ENCODE data around the gene CFTR.

Gene CFTR

DNA sequence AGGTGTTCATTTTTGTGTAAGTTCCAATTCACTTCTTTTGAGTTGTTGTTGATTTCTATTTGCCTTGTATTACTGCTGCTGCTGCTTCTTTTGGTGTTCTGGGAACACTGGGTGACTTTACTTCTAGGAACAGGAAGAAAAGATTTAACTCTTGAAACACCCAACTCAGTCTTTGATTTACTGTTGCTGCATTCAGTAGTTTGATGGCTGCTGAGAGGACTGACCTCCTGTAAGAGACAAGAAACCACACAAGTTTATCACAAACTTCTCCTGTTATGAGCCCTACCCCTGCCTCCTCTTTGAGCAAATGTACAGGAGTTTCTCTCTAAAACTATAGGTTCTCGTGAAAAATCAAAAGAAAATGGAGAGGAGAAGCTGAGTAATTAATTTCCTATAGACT lies 231.7 kb downstream of the CFTR start:
- no peak for DNase-seq
- no peaks in the 10 kb centered on the region for H3K9me3 ChIP-seq
- no peak overlapping the region for H3K4me3 ChIP-seq
- TF ChIP-seq, protein P1, sequence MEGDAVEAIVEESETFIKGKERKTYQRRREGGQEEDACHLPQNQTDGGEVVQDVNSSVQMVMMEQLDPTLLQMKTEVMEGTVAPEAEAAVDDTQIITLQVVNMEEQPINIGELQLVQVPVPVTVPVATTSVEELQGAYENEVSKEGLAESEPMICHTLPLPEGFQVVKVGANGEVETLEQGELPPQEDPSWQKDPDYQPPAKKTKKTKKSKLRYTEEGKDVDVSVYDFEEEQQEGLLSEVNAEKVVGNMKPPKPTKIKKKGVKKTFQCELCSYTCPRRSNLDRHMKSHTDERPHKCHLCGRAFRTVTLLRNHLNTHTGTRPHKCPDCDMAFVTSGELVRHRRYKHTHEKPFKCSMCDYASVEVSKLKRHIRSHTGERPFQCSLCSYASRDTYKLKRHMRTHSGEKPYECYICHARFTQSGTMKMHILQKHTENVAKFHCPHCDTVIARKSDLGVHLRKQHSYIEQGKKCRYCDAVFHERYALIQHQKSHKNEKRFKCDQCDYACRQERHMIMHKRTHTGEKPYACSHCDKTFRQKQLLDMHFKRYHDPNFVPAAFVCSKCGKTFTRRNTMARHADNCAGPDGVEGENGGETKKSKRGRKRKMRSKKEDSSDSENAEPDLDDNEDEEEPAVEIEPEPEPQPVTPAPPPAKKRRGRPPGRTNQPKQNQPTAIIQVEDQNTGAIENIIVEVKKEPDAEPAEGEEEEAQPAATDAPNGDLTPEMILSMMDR (IDR thresholded peaks at IDR 0.05): no peak
- intact Hi-C loops (cut with DNase I; ENCODE audit: low total_unique reads): no loop called here
- H3K36me3 ChIP-seq: peaks cover 0 to 5% (median 0%) of the 10 kb centered on the region in 3 donors
- no peak overlapping the region for H3K27ac ChIP-seq
- H3K27me3 ChIP-seq: no peaks in the 10 kb centered on the region
- no peaks in the 10 kb centered on the region for H3K4me1 ChIP-seq

DNA sequence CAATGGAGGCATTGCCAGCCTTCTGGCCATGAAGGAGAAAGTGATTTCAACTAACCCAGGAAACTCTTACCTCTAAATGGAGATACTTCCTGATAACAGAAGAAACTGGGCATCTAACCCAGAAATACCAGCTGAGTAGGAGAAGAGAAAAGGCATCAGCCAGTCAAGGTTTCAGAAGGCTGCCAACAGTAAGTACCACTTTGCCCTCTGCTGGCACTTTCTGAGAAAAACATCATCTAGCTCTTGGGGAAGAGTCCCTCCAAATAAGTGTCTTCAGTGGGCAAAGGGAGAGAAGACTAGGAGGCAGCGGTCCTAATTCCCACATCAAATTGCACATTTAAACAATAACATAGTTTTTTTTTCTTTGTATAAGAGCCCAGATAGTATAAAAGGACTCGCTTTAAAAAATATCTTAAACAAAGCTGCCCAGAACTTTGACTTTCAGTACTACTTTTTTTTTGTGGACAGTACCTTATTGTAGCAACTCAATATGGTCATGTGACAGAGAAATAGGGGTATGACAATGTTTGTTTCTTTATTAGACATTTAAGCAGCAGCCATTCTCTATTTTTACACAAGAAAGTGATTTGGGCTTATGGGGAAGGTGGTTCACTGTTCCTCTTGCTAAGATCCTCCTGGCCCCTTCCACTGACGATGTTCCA lies 236.1 kb downstream of the CFTR start:
- no peak for DNase-seq
- intact Hi-C loops (cut with DNase I; ENCODE audit: low total_unique reads): loop anchor here (5.0 kb wide), 2 partner anchors 259 to 314 kb away; no protein-coding TSS in a partner anchor
- TF ChIP-seq, protein P1 (IDR thresholded peaks at IDR 0.05): peak; percentile 38 to 40

DNA sequence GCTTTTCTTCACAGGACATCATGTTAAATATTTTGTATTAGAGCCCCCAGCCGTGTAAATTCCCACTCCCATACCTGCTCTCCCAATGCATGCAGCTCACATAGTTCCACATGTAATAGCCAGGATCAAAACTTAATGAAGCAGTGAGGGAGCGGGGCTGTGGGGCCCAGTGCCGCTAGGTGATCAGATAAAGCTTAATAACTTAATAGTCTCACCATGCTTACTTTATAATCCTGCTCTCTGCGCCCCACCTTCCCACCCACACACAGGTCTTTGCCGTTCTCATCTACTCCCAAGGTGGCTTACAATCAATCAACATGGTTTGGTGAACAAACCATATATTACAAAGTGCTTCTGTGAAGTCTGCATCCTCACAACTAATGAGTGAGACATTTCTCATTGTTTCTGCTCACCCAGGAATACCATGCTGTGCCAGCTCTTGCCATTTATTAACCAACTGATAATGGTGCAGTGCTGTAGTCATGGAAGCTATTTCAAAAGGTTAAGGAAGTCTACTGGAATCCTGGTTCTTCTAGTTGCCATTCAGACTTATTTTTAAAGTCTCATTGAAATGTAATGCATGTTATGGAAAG lies 237.0 kb downstream of the CFTR start:
- TF ChIP-seq, protein P1 (IDR thresholded peaks at IDR 0.05): no peak
- H3K9me3 ChIP-seq: no peaks in the 10 kb centered on the region
- H3K27ac ChIP-seq: no peak overlapping the region
- intact Hi-C loops (cut with DNase I; ENCODE audit: low total_unique reads): loop anchor here (5.0 kb wide), 2 partner anchors 260 to 315 kb away; no protein-coding TSS in a partner anchor
- H3K4me1 ChIP-seq: no peaks in the 10 kb centered on the region
- H3K27me3 ChIP-seq: no peaks in the 10 kb centered on the region
- no peak for DNase-seq
- peaks cover 4 to 23% (median 5%) of the 10 kb centered on the region in 3 donors for H3K36me3 ChIP-seq
- no peak overlapping the region for H3K4me3 ChIP-seq

More for the DNA sequence above, 236.1 kb downstream of the CFTR start:
- peaks cover 5 to 23% (median 9%) of the 10 kb centered on the region in 3 donors for H3K36me3 ChIP-seq
- H3K27me3 ChIP-seq: no peaks in the 10 kb centered on the region
- H3K27ac ChIP-seq: no peak overlapping the region
- no peak overlapping the region for H3K4me3 ChIP-seq
- H3K9me3 ChIP-seq: no peaks in the 10 kb centered on the region
- no peaks in the 10 kb centered on the region for H3K4me1 ChIP-seq

DNA sequence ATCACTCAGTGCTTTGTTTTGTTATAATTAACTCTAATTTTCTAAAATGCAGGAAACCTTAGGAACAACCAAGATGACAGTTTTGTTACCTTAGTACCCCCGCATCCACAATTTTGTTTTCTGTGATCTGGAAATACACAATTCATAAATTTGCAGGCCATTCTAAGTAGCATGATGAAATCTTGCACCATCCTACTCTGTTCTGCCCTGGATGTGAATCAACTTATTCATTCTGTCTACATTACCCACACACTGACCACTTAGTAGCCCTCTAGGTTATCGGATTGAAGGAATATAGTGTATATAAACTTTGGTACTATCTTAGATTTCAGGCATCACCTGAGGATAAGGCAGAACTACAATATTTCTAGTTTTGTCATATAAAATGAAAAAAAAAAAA lies 237.5 kb downstream of the CFTR start:
- H3K27ac ChIP-seq: no peak overlapping the region
- H3K36me3 ChIP-seq: peaks cover 4 to 23% (median 5%) of the 10 kb centered on the region in 3 donors
- no peaks in the 10 kb centered on the region for H3K27me3 ChIP-seq
- no peaks in the 10 kb centered on the region for H3K9me3 ChIP-seq
- TF ChIP-seq, protein P1 (IDR thresholded peaks at IDR 0.05): no peak
- intact Hi-C loops (cut with DNase I; ENCODE audit: low total_unique reads): loop anchor here (5.0 kb wide), 2 partner anchors 260 to 315 kb away; no protein-coding TSS in a partner anchor
- no peaks in the 10 kb centered on the region for H3K4me1 ChIP-seq
- DNase-seq: no peak
- H3K4me3 ChIP-seq: no peak overlapping the region
